ENCODE data around the gene MYL6.

The MYL6 gene

GRCh38 chr12:56117778-56118687, 40.1 kb upstream of the MYL6 start, which contains the start of gene ZC3H10:
TSS of gene ZC3H10 (plus strand) at chr12:56118266. CDS start at chr12:56120563, 2,297 bp downstream.
- no peaks in the 10 kb centered on the region for H3K27me3 ChIP-seq
- peaks cover 21 to 37% (median 28%) of the 10 kb centered on the region in 3 donors for H3K36me3 ChIP-seq
- H3K9me3 ChIP-seq = no peaks in the 10 kb centered on the region
- TF ChIP-seq CTCF (IDR thresholded peaks at IDR 0.05) = peak; percentile 35 to 44
- H3K4me3 ChIP-seq = peak within 1 kb of the TSS; percentile 62 to 75
- intact Hi-C loops (cut with DNase I; ENCODE audit: low total_unique reads) = loop anchor here (2.0 to 5.0 kb wide), 2 partner anchors 107 to 349 kb away; partner anchors contain the start of genes NABP2 and SPRYD4
- H3K4me1 ChIP-seq = peaks cover 0 to 30% (median 24%) of the 10 kb centered on the region in 4 donors
- peak; percentile 98 to 99 for DNase-seq
- H3K27ac ChIP-seq = peak within 1 kb of the TSS; percentile 86 to 94

- DNase-seq = no peak
- H3K9me3 ChIP-seq = no peaks in the 10 kb centered on the region
- peaks cover 20 to 29% (median 21%) of the 10 kb centered on the region in 3 donors for H3K36me3 ChIP-seq
- peak overlapping the region; percentile 62 to 75 for H3K4me3 ChIP-seq
- peaks cover 0 to 30% (median 24%) of the 10 kb centered on the region in 4 donors for H3K4me1 ChIP-seq
- H3K27me3 ChIP-seq = no peaks in the 10 kb centered on the region
- no peak for TF ChIP-seq CTCF (IDR thresholded peaks at IDR 0.05)
- intact Hi-C loops (cut with DNase I; ENCODE audit: low total_unique reads) = loop anchor here (2.0 to 5.0 kb wide), 2 partner anchors 106 to 348 kb away; partner anchors contain the start of genes NABP2 and SPRYD4
- peak overlapping the region; percentile 86 to 94 for H3K27ac ChIP-seq
Measured at GRCh38 chr12:56118688-56119357, 39.3 kb upstream of the MYL6 start.

- intact Hi-C loops (cut with DNase I; ENCODE audit: low total_unique reads) = loop anchor here (2.0 to 5.0 kb wide), 2 partner anchors 105 to 348 kb away; partner anchors contain the start of genes NABP2 and SPRYD4
- peaks cover 19 to 27% (median 21%) of the 10 kb centered on the region in 3 donors for H3K36me3 ChIP-seq
- peak; percentile 75 to 89 for DNase-seq
- H3K27ac ChIP-seq = peak overlapping the region; percentile 86 to 94
- H3K4me3 ChIP-seq = peak overlapping the region; percentile 62 to 75
- H3K4me1 ChIP-seq = peaks cover 0 to 30% (median 24%) of the 10 kb centered on the region in 4 donors
- no peaks in the 10 kb centered on the region for H3K9me3 ChIP-seq
- H3K27me3 ChIP-seq = no peaks in the 10 kb centered on the region
- TF ChIP-seq CTCF (IDR thresholded peaks at IDR 0.05) = peak; percentile 83 to 94
Measured at GRCh38 chr12:56119361-56119796, 38.8 kb upstream of the MYL6 start.

GRCh38 chr12:56120158-56120846, 37.9 kb upstream of the MYL6 start:
- Histone ChIP-seq H3K4me1 (peaks cover 0 to 31% (median 23%) of the 10 kb centered on the region in 4 donors), H3K9me3 (no peaks in the 10 kb centered on the region), H3K36me3 (peaks cover 19 to 27% (median 21%) of the 10 kb centered on the region in 3 donors), H3K27ac (peak overlapping the region; percentile 86 to 94), H3K4me3 (no peak overlapping the region), H3K27me3 (no peaks in the 10 kb centered on the region)
- no peak for TF ChIP-seq CTCF (IDR thresholded peaks at IDR 0.05)
- no peak for DNase-seq
- intact Hi-C loops (cut with DNase I; ENCODE audit: low total_unique reads) = no loop called here

Measured in tibial artery (tissue), 4 donors.